Ishikawa (cell line): ENCODE results near the gene DENND4A.

Experiments
- CEBPB ChIP-seq: IDR thresholded peaks from 2 replicates; pipeline ENCODE4 v1.6.1; 2012
- CREB1 ChIP-seq: IDR thresholded peaks from 2 replicates; pipeline ENCODE4 v1.6.1; 2012; ENCODE audit warnings: low read depth
- EGR1 ChIP-seq: IDR thresholded peaks from 2 replicates; pipeline ENCODE4 v1.6.1; 2012
- EP300 ChIP-seq: IDR thresholded peaks from 2 replicates; pipeline ENCODE4 v1.6.1; 2012; ENCODE audit warnings: borderline replicate concordance
- FOXM1 ChIP-seq: IDR thresholded peaks from 2 replicates; pipeline ENCODE4 v1.6.1; 2012; ENCODE audit warnings: low read depth, borderline replicate concordance
- MAX ChIP-seq: IDR thresholded peaks from 2 replicates; pipeline ENCODE4 v1.6.1; 2012
- NFIC ChIP-seq: IDR thresholded peaks from 2 replicates; pipeline ENCODE4 v1.6.1; 2012
- RAD21 ChIP-seq: IDR thresholded peaks from 2 replicates; pipeline ENCODE4 v1.6.1; 2012; ENCODE audit warnings: low read depth
- TAF1 ChIP-seq: IDR thresholded peaks from 2 replicates; pipeline ENCODE4 v1.6.1; 2012; ENCODE audit warnings: low read depth, mild to moderate bottlenecking
- TCF12 ChIP-seq: IDR thresholded peaks from 2 replicates; pipeline ENCODE4 v1.6.1; 2012; ENCODE audit warnings: low read depth
- TEAD4 ChIP-seq: IDR thresholded peaks from 2 replicates; pipeline ENCODE4 v1.6.1; 2012
- USF1 ChIP-seq: IDR thresholded peaks from 2 replicates; pipeline ENCODE4 v1.6.1; 2012
- YY1 ChIP-seq: IDR thresholded peaks from 2 replicates; pipeline ENCODE4 v1.6.1; 2012; ENCODE audit warnings: low read depth
- ZBTB7A ChIP-seq: IDR thresholded peaks from 2 replicates; pipeline ENCODE4 v1.6.1; 2012; ENCODE audit warnings: low read depth
- TF ChIP-seq, protein P1 (sequence below): IDR thresholded peaks from 2 replicates; pipeline ENCODE4 v1.6.1; 2012; ENCODE audit warnings: low read depth, mild to moderate bottlenecking

Gene DENND4A

DNA sequence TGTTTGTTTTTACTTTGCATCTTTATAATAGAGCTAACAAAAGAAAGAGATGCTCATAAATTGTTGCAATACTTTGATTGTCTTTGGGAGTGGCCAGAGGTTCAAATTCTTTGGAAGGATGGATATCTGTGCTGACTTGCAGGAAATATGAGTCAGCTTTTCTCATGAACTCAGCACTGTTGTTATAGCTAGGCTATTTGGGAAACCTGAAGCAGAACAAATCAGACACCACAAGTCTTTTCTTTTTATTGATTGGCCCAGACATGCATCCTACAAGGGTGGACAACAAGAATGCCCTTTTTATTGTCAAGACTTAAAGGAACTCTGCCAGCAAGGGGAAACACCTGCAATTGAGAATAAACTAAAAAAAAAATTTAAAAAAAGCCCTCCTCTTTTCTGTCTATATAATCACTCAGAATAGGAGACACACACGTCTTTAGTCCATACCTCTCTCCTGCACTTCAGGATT, 4.6 kb upstream of the DENND4A start:
- TF ChIP-seq EGR1 (no peak), MAX (no peak), EP300 (no peak), NFIC (no peak), TCF12 (no peak), YY1 (no peak), CEBPB (no peak), USF1 (no peak), TAF1 (no peak), ZBTB7A (no peak), FOXM1 (no peak), TEAD4 (no peak)

DNA sequence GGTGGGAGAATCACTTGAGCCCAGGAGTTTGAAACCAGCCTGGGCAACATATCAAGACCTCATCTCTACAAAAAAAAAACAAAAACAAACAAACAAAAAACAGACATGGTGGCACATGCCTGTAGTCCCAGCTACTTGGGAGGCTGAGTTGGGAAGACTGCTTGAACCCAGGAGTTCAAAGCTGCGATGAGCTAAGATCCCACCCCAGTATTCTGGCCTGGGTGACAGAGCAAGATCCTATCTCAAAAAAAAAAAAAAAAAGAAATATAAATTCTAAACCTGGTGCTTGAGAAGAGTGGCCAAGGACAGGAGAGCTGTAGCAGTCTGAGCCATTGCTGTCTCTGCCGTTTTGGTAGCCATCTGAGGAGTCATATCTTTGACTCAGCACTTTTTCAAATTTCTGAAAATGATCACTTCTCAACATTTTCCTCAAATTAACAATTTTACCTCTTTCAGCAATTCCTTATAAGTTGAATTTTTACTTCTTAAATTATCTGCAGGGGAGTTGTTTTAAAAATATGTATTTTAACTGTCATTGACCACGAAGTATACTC, 3.6 kb upstream of the DENND4A start:
- TF ChIP-seq ZBTB7A, result no peak
- TF ChIP-seq USF1, result no peak
- TF ChIP-seq, protein P1, sequence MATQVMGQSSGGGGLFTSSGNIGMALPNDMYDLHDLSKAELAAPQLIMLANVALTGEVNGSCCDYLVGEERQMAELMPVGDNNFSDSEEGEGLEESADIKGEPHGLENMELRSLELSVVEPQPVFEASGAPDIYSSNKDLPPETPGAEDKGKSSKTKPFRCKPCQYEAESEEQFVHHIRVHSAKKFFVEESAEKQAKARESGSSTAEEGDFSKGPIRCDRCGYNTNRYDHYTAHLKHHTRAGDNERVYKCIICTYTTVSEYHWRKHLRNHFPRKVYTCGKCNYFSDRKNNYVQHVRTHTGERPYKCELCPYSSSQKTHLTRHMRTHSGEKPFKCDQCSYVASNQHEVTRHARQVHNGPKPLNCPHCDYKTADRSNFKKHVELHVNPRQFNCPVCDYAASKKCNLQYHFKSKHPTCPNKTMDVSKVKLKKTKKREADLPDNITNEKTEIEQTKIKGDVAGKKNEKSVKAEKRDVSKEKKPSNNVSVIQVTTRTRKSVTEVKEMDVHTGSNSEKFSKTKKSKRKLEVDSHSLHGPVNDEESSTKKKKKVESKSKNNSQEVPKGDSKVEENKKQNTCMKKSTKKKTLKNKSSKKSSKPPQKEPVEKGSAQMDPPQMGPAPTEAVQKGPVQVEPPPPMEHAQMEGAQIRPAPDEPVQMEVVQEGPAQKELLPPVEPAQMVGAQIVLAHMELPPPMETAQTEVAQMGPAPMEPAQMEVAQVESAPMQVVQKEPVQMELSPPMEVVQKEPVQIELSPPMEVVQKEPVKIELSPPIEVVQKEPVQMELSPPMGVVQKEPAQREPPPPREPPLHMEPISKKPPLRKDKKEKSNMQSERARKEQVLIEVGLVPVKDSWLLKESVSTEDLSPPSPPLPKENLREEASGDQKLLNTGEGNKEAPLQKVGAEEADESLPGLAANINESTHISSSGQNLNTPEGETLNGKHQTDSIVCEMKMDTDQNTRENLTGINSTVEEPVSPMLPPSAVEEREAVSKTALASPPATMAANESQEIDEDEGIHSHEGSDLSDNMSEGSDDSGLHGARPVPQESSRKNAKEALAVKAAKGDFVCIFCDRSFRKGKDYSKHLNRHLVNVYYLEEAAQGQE, result no peak
- TF ChIP-seq FOXM1, result no peak
- no peak for TF ChIP-seq RAD21
- no peak for TF ChIP-seq YY1
- no peak for TF ChIP-seq CREB1
- no peak for TF ChIP-seq NFIC

GRCh38 chr15:65793818-65794104, 1.7 kb upstream of the DENND4A start:
- TF ChIP-seq RAD21 (no peak), YY1 (no peak), TEAD4 (no peak), TAF1 (no peak), EP300 (no peak), MAX (no peak), TCF12 (no peak), EGR1 (no peak), CEBPB (no peak), NFIC (no peak), USF1 (no peak), CREB1 (no peak), FOXM1 (no peak), ZBTB7A (no peak)
- TF ChIP-seq, protein P1, result no peak

GRCh38 chr15:65792988-65793817, 1.1 kb upstream of the DENND4A start:
- TF ChIP-seq TEAD4, result no peak
- TF ChIP-seq ZBTB7A, result no peak

DNA sequence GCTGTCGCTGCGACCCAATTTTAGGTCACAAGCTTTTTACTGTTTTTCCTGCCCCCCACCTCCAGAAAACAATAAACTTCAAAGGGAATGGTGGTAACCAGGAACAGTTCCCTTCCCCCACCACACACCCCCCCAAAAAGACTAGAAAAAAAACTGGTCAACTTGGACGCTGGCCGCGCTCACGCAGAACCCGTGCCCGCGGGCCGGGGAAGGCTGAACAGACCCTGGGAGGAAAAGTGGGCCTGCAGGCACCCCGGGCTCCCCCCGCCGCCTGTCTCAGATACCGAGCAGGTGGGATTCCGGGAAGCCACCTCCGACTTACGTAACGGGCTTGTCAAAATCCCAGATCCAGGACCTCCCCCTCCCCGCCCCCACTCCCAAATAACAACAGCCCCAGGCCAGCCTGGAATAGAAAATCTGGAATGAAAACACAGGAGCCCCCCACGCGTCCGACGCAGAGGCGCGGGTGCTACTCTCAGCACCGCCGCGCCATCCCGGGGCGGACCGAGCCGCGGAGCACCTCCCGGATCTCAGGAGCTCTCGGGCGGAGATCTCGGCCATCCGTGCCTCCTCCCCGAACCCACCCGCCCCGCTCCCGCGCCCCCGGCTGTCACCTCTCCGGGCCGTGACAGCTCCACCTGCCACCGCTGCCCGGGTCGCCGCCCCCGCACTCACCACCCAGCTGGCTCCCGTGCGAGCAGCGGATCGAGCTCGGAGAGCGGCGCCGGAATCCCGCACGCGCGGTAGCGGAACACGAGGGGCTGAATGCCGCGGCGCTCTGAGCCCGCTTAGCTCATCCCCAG, 557 bp downstream of the DENND4A start:
- no peak for TF ChIP-seq USF1
- peak; percentile 16; the same call in 1 of the 2 replicates for TF ChIP-seq MAX
- TF ChIP-seq ZBTB7A, result peak; percentile 69; the same call in 1 of the 2 replicates
- TF ChIP-seq EGR1, result no peak
